BLaER1 treated with 17β-estradiol and CSF1 and Interleukin-3, amounts not matched to agents 10 nM and 100 nM (cell line): ENCODE results near the gene COBLL1.
A peak's percentile ranks its signal among the peaks of the same experiment; 100 is the strongest.
"Not testable (repeated sequence)": the region's sequence is repeated elsewhere in the genome, so short reads cannot be mapped to it uniquely, and the experiment has no call there.

Experiments
- H3K27ac ChIP-seq, 11 experiments: shearing (Covaris generic); formaldehyde crosslinking; 2 replicates each; pipeline ENCODE4 v1.8.1; 2022
- H3K27me3 ChIP-seq, 11 experiments: shearing (Covaris generic); formaldehyde crosslinking; 2 replicates each; pipeline ENCODE4 v1.8.1; 2022
- H3K36me3 ChIP-seq, 11 experiments: shearing (Covaris generic); formaldehyde crosslinking; 2 replicates each; pipeline ENCODE4 v1.8.1; 2022
- H3K4me1 ChIP-seq, 10 experiments: shearing (Covaris generic); formaldehyde crosslinking; 2 replicates each; pipeline ENCODE4 v1.8.1; 2022
- H3K4me2 ChIP-seq, 11 experiments: shearing (Covaris generic); formaldehyde crosslinking; 2 replicates each; pipeline ENCODE4 v1.8.1; 2022
- H3K4me3 ChIP-seq, 10 experiments: shearing (Covaris generic); formaldehyde crosslinking; 2 replicates each; pipeline ENCODE4 v1.8.1; 2022
- H3K9ac ChIP-seq, 11 experiments: shearing (Covaris generic); formaldehyde crosslinking; 2 replicates each; pipeline ENCODE4 v1.8.1; 2022
- H3K9me3 ChIP-seq, 11 experiments: shearing (Covaris generic); formaldehyde crosslinking; replicated peaks in 1 of 11; 2 replicates each; pipeline ENCODE4 v1.8.1; 2022
- H4K20me1 ChIP-seq, 11 experiments: shearing (Covaris generic); formaldehyde crosslinking; 2 replicates each; pipeline ENCODE4 v1.8.1; 2022
- Cebpa-rat ChIP-seq, 11 experiments: shearing (Covaris generic); IDR thresholded peaks; 2 replicates each; pipeline ENCODE4 v1.8.1; 2022

COBLL1 gene

GRCh38 chr2:164877927-164878326 lies 36.3 kb upstream of the COBLL1 start:
- Histone ChIP-seq H3K4me2 (no peak overlapping the region), H4K20me1 (no peaks in the 10 kb centered on the region), H3K27ac (no peak overlapping the region), H3K36me3 (no peaks in the 10 kb centered on the region), H3K9me3 (no peaks in the 10 kb centered on the region), H3K9ac (no peak overlapping the region), H3K27me3 (no peaks in the 10 kb centered on the region), H3K4me1 (peaks cover 0 to 12% (median 6%) of the 10 kb centered on the region in 10 experiments; a peak in 11 of 20 replicates), H3K4me3 (no peak overlapping the region)
- no peak for TF ChIP-seq Cebpa-rat (IDR thresholded peaks at IDR 0.05)

- H4K20me1 ChIP-seq = no peaks in the 10 kb centered on the region
- no peaks in the 10 kb centered on the region for H3K36me3 ChIP-seq
- H3K9ac ChIP-seq = no peak overlapping the region
- H3K4me1 ChIP-seq = peaks cover 0 to 12% (median 6%) of the 10 kb centered on the region in 10 experiments; a peak in 11 of 20 replicates
- H3K27me3 ChIP-seq = no peaks in the 10 kb centered on the region
- TF ChIP-seq Cebpa-rat (IDR thresholded peaks at IDR 0.05) = no peak
- no peak overlapping the region for H3K27ac ChIP-seq
- H3K4me2 ChIP-seq = peak overlapping the region in 5 of 11 experiments; percentile 26 to 50 (median 40); a peak in 10 of 22 replicates
- no peak overlapping the region for H3K4me3 ChIP-seq
- no peaks in the 10 kb centered on the region for H3K9me3 ChIP-seq
These were observed 35.5 kb upstream of the COBLL1 start for GRCh38 chr2:164877169-164877568.

- TF ChIP-seq Cebpa-rat (IDR thresholded peaks at IDR 0.05) = no peak
- H3K4me1 ChIP-seq = peaks cover 0 to 12% (median 6%) of the 10 kb centered on the region in 10 experiments; a peak in 11 of 20 replicates
- no peak overlapping the region for H3K4me3 ChIP-seq
- H4K20me1 ChIP-seq = no peaks in the 10 kb centered on the region
- no peak overlapping the region for H3K9ac ChIP-seq
- H3K27me3 ChIP-seq = no peaks in the 10 kb centered on the region
- no peaks in the 10 kb centered on the region for H3K9me3 ChIP-seq
- no peaks in the 10 kb centered on the region for H3K36me3 ChIP-seq
- H3K4me2 ChIP-seq = no peak overlapping the region
- H3K27ac ChIP-seq = no peak overlapping the region
These were observed 33.9 kb upstream of the COBLL1 start for GRCh38 chr2:164875334-164876205.

- no peaks in the 10 kb centered on the region for H3K27me3 ChIP-seq
- no peaks in the 10 kb centered on the region for H3K36me3 ChIP-seq
- H3K9me3 ChIP-seq = no peaks in the 10 kb centered on the region
- peaks cover 0 to 17% (median 6%) of the 10 kb centered on the region in 10 experiments; a peak in 12 of 20 replicates for H3K4me1 ChIP-seq
- no peak overlapping the region for H3K4me2 ChIP-seq
- no peaks in the 10 kb centered on the region for H4K20me1 ChIP-seq
- H3K4me3 ChIP-seq = no peak overlapping the region
- H3K9ac ChIP-seq = no peak overlapping the region
- H3K27ac ChIP-seq = no peak overlapping the region
- no peak for TF ChIP-seq Cebpa-rat (IDR thresholded peaks at IDR 0.05)
These were observed 31.7 kb upstream of the COBLL1 start for GRCh38 chr2:164873210-164873908.

- no peak overlapping the region for H3K4me2 ChIP-seq
- H3K4me1 ChIP-seq = peaks cover 0 to 27% (median 3%) of the 10 kb centered on the region in 10 experiments; a peak in 11 of 20 replicates
- no peak for TF ChIP-seq Cebpa-rat (IDR thresholded peaks at IDR 0.05)
These were observed 29.8 kb upstream of the COBLL1 start for GRCh38 chr2:164871404-164871803.

GRCh38 chr2:164869420-164869772 lies 27.8 kb upstream of the COBLL1 start:
- H3K4me2 ChIP-seq = no peak overlapping the region; a peak in 1 of 22 replicates
- H3K4me3 ChIP-seq = no peak overlapping the region
- H3K9me3 ChIP-seq = no peaks in the 10 kb centered on the region
- no peak overlapping the region for H3K9ac ChIP-seq
- TF ChIP-seq Cebpa-rat (IDR thresholded peaks at IDR 0.05) = no peak
- H3K27ac ChIP-seq = no peak overlapping the region
- no peaks in the 10 kb centered on the region for H3K27me3 ChIP-seq
- no peaks in the 10 kb centered on the region for H3K36me3 ChIP-seq
- no peaks in the 10 kb centered on the region for H4K20me1 ChIP-seq
- H3K4me1 ChIP-seq = peaks cover 0 to 37% (median 9%) of the 10 kb centered on the region in 10 experiments; a peak in 13 of 20 replicates

More at GRCh38 chr2:164871404-164871803, 29.8 kb upstream of the COBLL1 start:
- Histone ChIP-seq H3K4me3 (no peak overlapping the region), H4K20me1 (no peaks in the 10 kb centered on the region), H3K27ac (no peak overlapping the region), H3K27me3 (no peaks in the 10 kb centered on the region), H3K9me3 (no peaks in the 10 kb centered on the region), H3K36me3 (no peaks in the 10 kb centered on the region), H3K9ac (no peak overlapping the region)

- Histone ChIP-seq H3K36me3 (no peaks in the 10 kb centered on the region), H3K4me2 (peak overlapping the region in 2 of 11 experiments; percentile 55 to 60; a peak in 3 of 22 replicates), H3K4me1 (peaks cover 0 to 37% (median 9%) of the 10 kb centered on the region in 10 experiments; a peak in 13 of 20 replicates), H3K9me3 (no peaks in the 10 kb centered on the region), H3K27me3 (no peaks in the 10 kb centered on the region), H4K20me1 (no peaks in the 10 kb centered on the region), H3K9ac (no peak overlapping the region), H3K4me3 (no peak overlapping the region), H3K27ac (peak overlapping the region in 1 of 11 experiments; percentile 19; a peak in 1 of 22 replicates)
- no peak for TF ChIP-seq Cebpa-rat (IDR thresholded peaks at IDR 0.05)
These were observed 27.2 kb upstream of the COBLL1 start for GRCh38 chr2:164868563-164869419.

GRCh38 chr2:164867779-164868397 lies 26.3 kb upstream of the COBLL1 start:
- H3K27ac ChIP-seq = peak overlapping the region in 2 of 11 experiments; percentile 11 to 19; a peak in 2 of 22 replicates
- no peaks in the 10 kb centered on the region for H3K36me3 ChIP-seq
- peaks cover 0 to 37% (median 9%) of the 10 kb centered on the region in 10 experiments; a peak in 13 of 20 replicates for H3K4me1 ChIP-seq
- no peaks in the 10 kb centered on the region for H3K27me3 ChIP-seq
- TF ChIP-seq Cebpa-rat (IDR thresholded peaks at IDR 0.05) = no peak
- no peak overlapping the region for H3K4me3 ChIP-seq
- no peak overlapping the region for H3K9ac ChIP-seq
- no peaks in the 10 kb centered on the region for H4K20me1 ChIP-seq
- H3K9me3 ChIP-seq = no peaks in the 10 kb centered on the region
- peak overlapping the region in 2 of 11 experiments; percentile 55 to 60; a peak in 4 of 22 replicates for H3K4me2 ChIP-seq

- peak overlapping the region in 7 of 11 experiments; percentile 27 to 77 (median 42); a peak in 11 of 22 replicates for H3K27ac ChIP-seq
- not testable (repeated sequence) for H3K9ac ChIP-seq, H3K9me3 ChIP-seq, H3K36me3 ChIP-seq, H3K4me3 ChIP-seq, H4K20me1 ChIP-seq, H3K27me3 ChIP-seq
- H3K4me2 ChIP-seq = peak overlapping the region in 10 of 11 experiments; percentile 10 to 78 (median 30); a peak in 14 of 22 replicates
- peaks cover 0 to 37% (median 9%) of the 10 kb centered on the region in 10 experiments; a peak in 13 of 20 replicates for H3K4me1 ChIP-seq
These were observed 24.8 kb upstream of the COBLL1 start for GRCh38 chr2:164866381-164866780.
